ENCODE measurements around the gene CHN1. TPM values are rescaled to one million over a fixed set of nuclear protein-coding genes. Genes with fewer than 3 reads are reported as not detected.

CHN1 gene
- total and polyA plus RNA-seq, 4 donors: 18.8 to 29.8 (median 24.1) TPM

DNA sequence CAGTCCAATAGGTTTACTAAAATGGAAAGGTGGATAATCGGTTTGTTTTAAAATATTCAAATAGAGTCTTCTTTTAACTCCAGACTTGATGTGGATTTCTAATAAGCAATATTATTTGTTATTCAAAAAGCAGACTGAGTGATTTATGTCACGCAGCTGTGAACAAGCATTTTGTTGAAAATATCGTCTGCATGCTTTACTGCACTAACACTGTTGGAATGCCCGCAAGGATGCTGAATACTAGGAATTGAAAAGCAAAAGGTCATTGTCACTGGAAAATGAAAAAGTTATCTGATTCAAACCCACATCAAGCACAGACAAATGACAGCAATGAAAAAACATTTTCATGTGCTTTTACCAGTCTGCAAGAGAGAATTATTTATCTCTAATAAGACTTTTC lies 31.1 kb downstream of the CHN1 start:
- Histone ChIP-seq H3K27ac (ENCODE audit: low read depth in 1 of 2, low read length in 2 of 2) (no peak overlapping the region), H3K27me3 (ENCODE audit: control insufficient read depth in 1 of 2, insufficient read depth in 2 of 2, low read length in 1 of 2) (no peaks in the 10 kb centered on the region), H3K36me3 (ENCODE audit: control insufficient read depth in 1 of 2, insufficient read depth in 2 of 2, low read length in 1 of 2) (no peaks in the 10 kb centered on the region), H3K9me3 (ENCODE audit: control insufficient read depth, low read length) (no peaks in the 10 kb centered on the region), H3K4me1 (ENCODE audit: control insufficient read depth in 1 of 2, insufficient read depth in 2 of 2, low read length in 2 of 2) (peaks cover 2 to 14% of the 10 kb centered on the region in 2 donors), H3K4me3 (ENCODE audit: low read length in 2 of 2) (no peak overlapping the region)
- 89 to 91% methylated on average over 4 of the region's 4 CpGs for WGBS, 2 donors
- DNase-seq (no peak), ATAC-seq (ENCODE audit: low FRiP score) (no peak)
- intact Hi-C loops (cut with DNase I): no loop called here

DNA sequence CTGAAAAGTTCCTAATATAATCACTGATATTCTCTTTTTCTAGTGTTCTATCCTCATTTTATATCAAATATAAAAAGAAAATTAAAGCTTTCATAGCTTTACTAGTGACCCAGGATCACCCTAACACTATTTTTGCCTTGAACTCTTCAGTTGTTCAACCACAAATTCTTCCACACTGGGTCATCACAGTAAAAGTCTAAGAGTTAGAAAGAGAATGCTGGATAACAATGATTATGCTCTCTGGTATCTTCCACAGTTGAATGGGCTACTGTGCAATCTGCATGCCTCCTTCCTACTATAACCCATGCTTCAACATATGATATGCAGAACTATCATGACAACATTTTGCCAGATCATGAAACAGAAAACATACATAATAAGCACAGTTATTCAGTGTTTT lies 32.3 kb downstream of the CHN1 start:
- Histone ChIP-seq H3K36me3 (ENCODE audit: control insufficient read depth in 1 of 2, insufficient read depth in 2 of 2, low read length in 1 of 2) (no peaks in the 10 kb centered on the region), H3K4me1 (ENCODE audit: control insufficient read depth in 1 of 2, insufficient read depth in 2 of 2, low read length in 2 of 2) (peaks cover 2 to 14% of the 10 kb centered on the region in 2 donors), H3K9me3 (ENCODE audit: control insufficient read depth, low read length) (no peaks in the 10 kb centered on the region), H3K4me3 (ENCODE audit: low read length in 2 of 2) (no peak overlapping the region), H3K27me3 (ENCODE audit: control insufficient read depth in 1 of 2, insufficient read depth in 2 of 2, low read length in 1 of 2) (no peaks in the 10 kb centered on the region), H3K27ac (ENCODE audit: low read depth in 1 of 2, low read length in 2 of 2) (no peak overlapping the region)
- intact Hi-C loops (cut with DNase I): no loop called here
- ATAC-seq (ENCODE audit: low FRiP score): no peak
- DNase-seq: no peak

DNA sequence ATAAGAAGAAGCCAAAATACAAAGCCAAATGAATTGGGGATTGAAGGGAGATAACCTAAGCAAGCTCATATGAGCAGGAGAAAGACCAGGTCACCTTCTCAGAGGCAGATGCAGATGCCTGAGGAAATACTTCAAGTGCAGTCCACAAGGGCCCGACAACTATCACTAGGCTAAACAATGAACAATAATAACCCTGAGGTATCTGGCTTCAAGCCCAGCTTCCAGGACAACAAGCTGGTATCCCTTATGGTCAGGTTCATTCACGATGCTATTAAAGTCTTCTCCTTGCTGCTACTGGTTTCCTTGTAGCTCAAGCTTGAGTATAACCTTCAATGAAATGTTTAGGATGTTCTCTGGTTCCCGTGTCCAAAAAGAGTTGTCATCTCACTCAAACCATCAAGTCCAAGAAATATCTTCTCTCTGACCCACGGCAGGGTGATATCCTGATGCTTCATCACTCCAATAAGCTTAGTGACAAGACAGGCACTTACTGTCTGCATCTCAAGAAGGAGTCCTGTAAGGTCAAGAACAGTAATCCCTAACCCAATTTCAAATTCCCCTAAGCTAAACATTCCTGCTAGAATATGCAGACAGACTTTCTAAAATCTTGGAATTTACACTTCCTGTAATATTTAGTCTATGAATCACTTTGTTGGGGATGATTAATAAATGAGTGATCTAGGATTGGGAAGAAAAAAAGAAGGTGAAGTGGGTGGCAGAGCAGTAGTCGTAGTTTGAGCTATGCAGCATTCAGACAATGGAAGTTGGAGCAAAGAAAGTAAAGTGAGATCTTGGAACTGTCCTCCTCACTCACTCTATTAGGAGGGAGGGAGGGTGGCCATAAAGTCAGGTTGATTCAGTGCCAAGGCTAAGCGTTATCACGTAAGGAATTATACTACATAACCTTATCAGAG lies 33.1 kb downstream of the CHN1 start:
- H3K4me3 ChIP-seq (ENCODE audit: low read length in 2 of 2): no peak overlapping the region
- no peaks in the 10 kb centered on the region for H3K27me3 ChIP-seq (ENCODE audit: control insufficient read depth in 1 of 2, insufficient read depth in 2 of 2, low read length in 1 of 2)
- H3K9me3 ChIP-seq (ENCODE audit: control insufficient read depth, low read length): no peaks in the 10 kb centered on the region
- peaks cover 2 to 14% of the 10 kb centered on the region in 2 donors for H3K4me1 ChIP-seq (ENCODE audit: control insufficient read depth in 1 of 2, insufficient read depth in 2 of 2, low read length in 2 of 2)
- DNase-seq (no peak), ATAC-seq (ENCODE audit: low FRiP score) (no peak)
- intact Hi-C loops (cut with DNase I): no loop called here
- no peaks in the 10 kb centered on the region for H3K36me3 ChIP-seq (ENCODE audit: control insufficient read depth in 1 of 2, insufficient read depth in 2 of 2, low read length in 1 of 2)
- WGBS, 2 donors: 39 to 44% methylated on average over 7 of the region's 7 CpGs
- H3K27ac ChIP-seq (ENCODE audit: low read depth in 1 of 2, low read length in 2 of 2): no peak overlapping the region

DNA sequence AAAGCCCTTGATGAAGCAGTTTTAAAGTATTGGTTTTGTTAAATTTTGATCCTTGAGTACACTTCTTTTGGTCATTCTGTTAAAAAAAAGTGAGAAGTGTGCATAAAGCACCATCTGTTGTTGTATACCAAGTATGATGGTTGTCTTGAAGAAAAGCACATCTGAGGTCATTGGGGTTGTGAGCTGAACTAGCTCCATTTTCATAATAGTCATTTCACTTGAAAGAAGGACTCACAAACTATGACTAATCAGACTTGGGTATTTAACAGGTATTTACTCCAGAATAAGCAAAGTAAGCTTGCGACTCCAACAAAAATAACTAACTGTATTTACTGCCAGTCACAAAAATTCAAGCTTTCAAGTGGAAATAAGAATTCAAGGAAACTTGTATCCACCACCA lies 35.1 kb downstream of the CHN1 start:
- H3K9me3 ChIP-seq (ENCODE audit: control insufficient read depth, low read length): no peaks in the 10 kb centered on the region
- no peak overlapping the region for H3K27ac ChIP-seq (ENCODE audit: low read depth in 1 of 2, low read length in 2 of 2)
- 5 to 18% methylated on average over 1 of the region's 1 CpG for WGBS, 2 donors
- H3K4me3 ChIP-seq (ENCODE audit: low read length in 2 of 2): no peak overlapping the region
- H3K36me3 ChIP-seq (ENCODE audit: control insufficient read depth in 1 of 2, insufficient read depth in 2 of 2, low read length in 1 of 2): no peaks in the 10 kb centered on the region
- DNase-seq (no peak), ATAC-seq (ENCODE audit: low FRiP score) (no peak)
- intact Hi-C loops (cut with DNase I): no loop called here
- H3K4me1 ChIP-seq (ENCODE audit: control insufficient read depth in 1 of 2, insufficient read depth in 2 of 2, low read length in 2 of 2): peaks cover 2 to 14% of the 10 kb centered on the region in 2 donors
- no peaks in the 10 kb centered on the region for H3K27me3 ChIP-seq (ENCODE audit: control insufficient read depth in 1 of 2, insufficient read depth in 2 of 2, low read length in 1 of 2)

DNA sequence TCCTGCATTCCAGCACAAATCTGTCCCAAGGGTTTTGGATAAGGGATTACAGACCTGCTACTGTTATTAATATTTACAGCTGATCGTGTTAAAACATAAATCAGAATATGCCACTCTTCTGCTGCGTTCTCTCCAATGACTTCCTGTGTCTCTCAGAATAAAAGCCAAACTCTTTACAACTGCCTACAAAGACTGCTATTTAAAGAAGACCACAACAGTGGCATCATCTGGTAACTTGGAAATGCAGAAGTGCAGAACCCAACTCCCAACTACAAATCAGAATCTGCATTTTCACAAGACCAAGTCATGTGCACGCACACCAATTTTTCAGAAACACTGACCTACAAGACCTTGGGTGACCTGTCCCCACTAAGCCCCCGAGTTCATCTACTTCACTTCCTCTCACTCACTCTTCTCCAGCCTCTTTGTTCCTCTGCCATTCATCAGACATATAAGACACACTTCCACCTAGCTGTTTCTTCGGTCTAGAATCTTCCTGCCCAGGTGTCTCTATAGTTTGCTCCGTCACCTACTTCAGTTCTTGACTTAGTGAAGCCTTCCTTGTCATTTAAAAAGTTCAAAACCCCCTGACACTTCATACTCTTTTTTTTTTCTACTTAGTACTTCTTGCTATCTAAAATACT lies 36.0 kb downstream of the CHN1 start:
- H3K4me1 ChIP-seq (ENCODE audit: control insufficient read depth in 1 of 2, insufficient read depth in 2 of 2, low read length in 2 of 2): peaks cover 2 to 14% of the 10 kb centered on the region in 2 donors
- WGBS, 2 donors: 82 to 88% methylated on average over 6 of the region's 6 CpGs
- no peaks in the 10 kb centered on the region for H3K9me3 ChIP-seq (ENCODE audit: control insufficient read depth, low read length)
- H3K27ac ChIP-seq (ENCODE audit: low read depth in 1 of 2, low read length in 2 of 2): no peak overlapping the region
- no peaks in the 10 kb centered on the region for H3K27me3 ChIP-seq (ENCODE audit: control insufficient read depth in 1 of 2, insufficient read depth in 2 of 2, low read length in 1 of 2)
- DNase-seq (no peak), ATAC-seq (ENCODE audit: low FRiP score) (no peak)
- H3K36me3 ChIP-seq (ENCODE audit: control insufficient read depth in 1 of 2, insufficient read depth in 2 of 2, low read length in 1 of 2): no peaks in the 10 kb centered on the region
- intact Hi-C loops (cut with DNase I): no loop called here
- H3K4me3 ChIP-seq (ENCODE audit: low read length in 2 of 2): no peak overlapping the region

DNA sequence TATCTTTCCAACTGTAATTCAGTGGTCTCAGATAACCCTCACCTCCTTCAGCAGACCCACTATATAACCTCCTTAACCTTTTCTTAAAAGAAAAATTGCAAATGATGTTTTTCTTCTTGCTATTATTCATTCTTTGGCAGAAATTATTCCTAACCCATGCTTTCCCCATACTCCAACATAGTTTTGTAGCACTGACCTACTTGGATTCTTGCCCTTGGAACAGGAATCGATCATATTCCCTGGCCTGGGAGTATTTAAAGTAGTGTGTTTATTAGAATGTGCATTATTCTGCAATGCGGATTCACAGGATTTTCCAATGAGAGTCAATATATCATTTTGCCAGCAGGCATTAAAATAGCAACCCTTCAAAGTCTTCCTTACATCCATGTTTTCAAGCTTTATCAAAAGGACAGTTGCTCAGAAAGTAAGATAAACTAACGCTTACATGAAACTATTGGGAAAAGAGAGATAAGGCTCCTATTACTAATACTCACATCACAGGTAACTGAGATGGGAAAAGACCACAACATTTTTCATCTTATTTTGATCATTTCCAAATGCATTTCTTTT lies 37.4 kb downstream of the CHN1 start:
- DNase-seq (no peak), ATAC-seq (ENCODE audit: low FRiP score) (no peak)
- intact Hi-C loops (cut with DNase I): no loop called here
- Histone ChIP-seq H3K27ac (ENCODE audit: low read depth in 1 of 2, low read length in 2 of 2) (no peak overlapping the region), H3K36me3 (ENCODE audit: control insufficient read depth in 1 of 2, insufficient read depth in 2 of 2, low read length in 1 of 2) (no peaks in the 10 kb centered on the region), H3K4me3 (ENCODE audit: low read length in 2 of 2) (no peak overlapping the region), H3K4me1 (ENCODE audit: control insufficient read depth in 1 of 2, insufficient read depth in 2 of 2, low read length in 2 of 2) (peaks cover 0 to 14% of the 10 kb centered on the region in 2 donors), H3K27me3 (ENCODE audit: control insufficient read depth in 1 of 2, insufficient read depth in 2 of 2, low read length in 1 of 2) (no peaks in the 10 kb centered on the region), H3K9me3 (ENCODE audit: control insufficient read depth, low read length) (no peaks in the 10 kb centered on the region)
- 47 to 53% methylated on average over 3 of the region's 3 CpGs for WGBS, 2 donors

DNA sequence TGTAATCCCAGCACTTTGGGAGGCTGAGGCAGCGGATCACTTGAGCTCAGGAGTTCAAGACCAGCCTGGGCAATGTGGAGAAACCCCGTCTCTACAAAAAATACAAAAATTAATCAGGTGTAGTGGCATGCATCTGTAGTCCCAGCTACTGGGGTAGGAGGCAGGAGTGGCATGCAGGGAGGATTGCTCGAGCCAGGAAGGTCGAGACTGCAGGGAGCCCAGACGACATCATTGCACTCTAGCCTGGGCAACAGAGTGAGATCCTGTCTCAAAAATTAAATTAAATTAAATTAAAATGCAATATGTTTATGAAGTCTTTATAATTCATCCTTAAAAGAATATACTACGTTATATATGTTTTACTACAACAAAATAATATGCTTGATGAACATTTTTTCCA lies 38.1 kb downstream of the CHN1 start:
- H3K36me3 ChIP-seq (ENCODE audit: control insufficient read depth in 1 of 2, insufficient read depth in 2 of 2, low read length in 1 of 2): no peaks in the 10 kb centered on the region
- no peak overlapping the region for H3K27ac ChIP-seq (ENCODE audit: low read depth in 1 of 2, low read length in 2 of 2)
- DNase-seq (no peak), ATAC-seq (ENCODE audit: low FRiP score) (no peak)
- H3K9me3 ChIP-seq (ENCODE audit: control insufficient read depth, low read length): no peaks in the 10 kb centered on the region
- WGBS, 2 donors: 89 to 96% methylated on average over 6 of the region's 6 CpGs
- intact Hi-C loops (cut with DNase I): no loop called here
- no peaks in the 10 kb centered on the region for H3K27me3 ChIP-seq (ENCODE audit: control insufficient read depth in 1 of 2, insufficient read depth in 2 of 2, low read length in 1 of 2)
- no peak overlapping the region for H3K4me3 ChIP-seq (ENCODE audit: low read length in 2 of 2)
- H3K4me1 ChIP-seq (ENCODE audit: control insufficient read depth in 1 of 2, insufficient read depth in 2 of 2, low read length in 2 of 2): peaks cover 0 to 12% of the 10 kb centered on the region in 2 donors

DNA sequence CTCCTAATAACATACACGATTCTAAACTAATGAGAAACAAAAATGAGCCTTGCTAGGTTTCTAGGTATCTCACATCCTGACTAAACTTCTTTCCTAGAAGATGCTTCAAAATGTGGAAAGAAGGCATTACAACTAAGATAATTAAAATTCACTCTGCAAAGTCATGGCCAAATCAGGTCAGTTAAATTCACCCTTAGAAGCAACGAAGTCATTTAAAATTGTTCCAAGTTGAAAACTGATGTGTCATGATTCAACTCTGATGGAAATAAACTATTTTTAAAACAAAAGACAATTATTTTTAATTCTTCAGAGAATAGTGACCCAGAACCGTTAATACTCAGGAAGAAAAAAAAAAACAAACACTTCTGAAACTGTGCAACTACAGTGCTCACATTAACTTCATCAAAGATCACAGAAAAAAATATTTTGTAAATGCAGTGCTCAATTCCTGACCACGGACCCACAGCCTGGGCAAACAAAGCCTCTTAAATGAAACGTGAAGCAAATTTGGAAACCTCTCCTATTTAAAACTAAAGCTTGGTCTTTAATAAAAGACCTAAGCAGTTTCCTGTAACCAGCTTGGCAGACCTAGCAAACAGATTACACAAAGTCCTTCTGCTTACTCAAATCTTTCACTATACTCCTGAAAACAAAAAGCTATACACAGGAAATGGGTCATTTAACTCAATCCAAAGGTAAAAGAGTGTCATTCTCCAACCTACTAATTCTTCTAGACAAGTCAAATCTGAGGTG lies 39.0 kb downstream of the CHN1 start:
- intact Hi-C loops (cut with DNase I): no loop called here
- H3K27ac ChIP-seq (ENCODE audit: low read depth in 1 of 2, low read length in 2 of 2): no peak overlapping the region

More for the DNA sequence above, 39.0 kb downstream of the CHN1 start:
- DNase-seq: no peak
- peaks cover 0 to 8% of the 10 kb centered on the region in 2 donors for H3K4me1 ChIP-seq (ENCODE audit: control insufficient read depth in 1 of 2, insufficient read depth in 2 of 2, low read length in 2 of 2)
- no peaks in the 10 kb centered on the region for H3K9me3 ChIP-seq (ENCODE audit: control insufficient read depth, low read length)
- ATAC-seq (ENCODE audit: low FRiP score): no peak
- no peaks in the 10 kb centered on the region for H3K27me3 ChIP-seq (ENCODE audit: control insufficient read depth in 1 of 2, insufficient read depth in 2 of 2, low read length in 1 of 2)
- H3K4me3 ChIP-seq (ENCODE audit: low read length in 2 of 2): no peak overlapping the region
- 14 to 17% methylated on average over 5 of the region's 5 CpGs for WGBS, 2 donors
- no peaks in the 10 kb centered on the region for H3K36me3 ChIP-seq (ENCODE audit: control insufficient read depth in 1 of 2, insufficient read depth in 2 of 2, low read length in 1 of 2)

All from aorta (tissue), 5 donors.